Mucosa of stomach (tissue), 1 donor: Measurements from ENCODE around the gene ETV3.

ENCODE experiments used
- H3K27me3 ChIP-seq: one replicate; pipeline ENCODE4 v1.7.0; 2013; ENCODE audit warnings: mild to moderate bottlenecking, low read length; ENCODE audit not compliant: control insufficient read depth, insufficient read depth
- H3K36me3 ChIP-seq: one replicate; pipeline ENCODE4 v1.7.0; 2013; ENCODE audit warnings: low read length; ENCODE audit not compliant: control insufficient read depth, insufficient read depth
- H3K4me1 ChIP-seq: one replicate; pipeline ENCODE4 v1.7.0; 2013; ENCODE audit warnings: mild to moderate bottlenecking, low read length; ENCODE audit not compliant: control insufficient read depth, insufficient read depth
- H3K4me3 ChIP-seq: one replicate; pipeline ENCODE4 v1.7.0; 2013; ENCODE audit warnings: low read length
- H3K9ac ChIP-seq: one replicate; pipeline ENCODE4 v1.7.0; 2013; ENCODE audit warnings: mild to moderate bottlenecking, low read length, moderate library complexity
- H3K9me3 ChIP-seq: one replicate; pipeline ENCODE4 v1.7.0; 2013; ENCODE audit warnings: mild to moderate bottlenecking, low read length, moderate library complexity; ENCODE audit not compliant: control insufficient read depth
- donor health status: Pancreatic carcinoma.

The ETV3 gene

GRCh38 chr1:157095091-157095490 lies 43.1 kb downstream of the ETV3 start:
- Histone ChIP-seq H3K4me3 (no peak overlapping the region), H3K36me3 (no peaks in the 10 kb centered on the region), H3K27me3 (no peaks in the 10 kb centered on the region), H3K9ac (no peak overlapping the region), H3K9me3 (no peaks in the 10 kb centered on the region), H3K4me1 (no peaks in the 10 kb centered on the region)

- H3K36me3 ChIP-seq = no peaks in the 10 kb centered on the region
- H3K27me3 ChIP-seq = no peaks in the 10 kb centered on the region
- no peak overlapping the region for H3K4me3 ChIP-seq
- H3K9me3 ChIP-seq = no peaks in the 10 kb centered on the region
- H3K4me1 ChIP-seq = no peaks in the 10 kb centered on the region
- no peak overlapping the region for H3K9ac ChIP-seq
These were observed 45.4 kb downstream of the ETV3 start for GRCh38 chr1:157092831-157093230.

GRCh38 chr1:157091668-157092273 lies 46.4 kb downstream of the ETV3 start:
- Histone ChIP-seq H3K27me3 (no peaks in the 10 kb centered on the region), H3K36me3 (no peaks in the 10 kb centered on the region), H3K4me1 (no peaks in the 10 kb centered on the region), H3K9me3 (no peaks in the 10 kb centered on the region), H3K9ac (no peak overlapping the region), H3K4me3 (no peak overlapping the region)

GRCh38 chr1:157091186-157091585 lies 47.0 kb downstream of the ETV3 start:
- H3K4me1 ChIP-seq = no peaks in the 10 kb centered on the region
- H3K4me3 ChIP-seq = no peak overlapping the region
- no peaks in the 10 kb centered on the region for H3K27me3 ChIP-seq
- H3K36me3 ChIP-seq = no peaks in the 10 kb centered on the region
- H3K9me3 ChIP-seq = no peaks in the 10 kb centered on the region
- H3K9ac ChIP-seq = no peak overlapping the region

GRCh38 chr1:157090771-157091170 lies 47.4 kb downstream of the ETV3 start:
- Histone ChIP-seq H3K9ac (no peak overlapping the region), H3K36me3 (no peaks in the 10 kb centered on the region), H3K4me1 (no peaks in the 10 kb centered on the region), H3K9me3 (no peaks in the 10 kb centered on the region), H3K4me3 (no peak overlapping the region), H3K27me3 (no peaks in the 10 kb centered on the region)

GRCh38 chr1:157090196-157090647 lies 48.0 kb downstream of the ETV3 start:
- no peaks in the 10 kb centered on the region for H3K9me3 ChIP-seq
- no peaks in the 10 kb centered on the region for H3K36me3 ChIP-seq
- H3K27me3 ChIP-seq = no peaks in the 10 kb centered on the region
- no peak overlapping the region for H3K4me3 ChIP-seq
- no peak overlapping the region for H3K9ac ChIP-seq
- no peaks in the 10 kb centered on the region for H3K4me1 ChIP-seq

GRCh38 chr1:157089789-157090188 lies 48.4 kb downstream of the ETV3 start:
- no peaks in the 10 kb centered on the region for H3K27me3 ChIP-seq
- no peak overlapping the region for H3K9ac ChIP-seq

GRCh38 chr1:157088607-157089006 lies 49.6 kb downstream of the ETV3 start:
- no peaks in the 10 kb centered on the region for H3K4me1 ChIP-seq
- no peaks in the 10 kb centered on the region for H3K9me3 ChIP-seq
- H3K9ac ChIP-seq = no peak overlapping the region
- H3K27me3 ChIP-seq = no peaks in the 10 kb centered on the region
- H3K36me3 ChIP-seq = no peaks in the 10 kb centered on the region
- no peak overlapping the region for H3K4me3 ChIP-seq

More at GRCh38 chr1:157089789-157090188, 48.4 kb downstream of the ETV3 start:
- H3K36me3 ChIP-seq = no peaks in the 10 kb centered on the region
- H3K4me3 ChIP-seq = no peak overlapping the region
- no peaks in the 10 kb centered on the region for H3K4me1 ChIP-seq
- H3K9me3 ChIP-seq = no peaks in the 10 kb centered on the region

GRCh38 chr1:157087030-157087429 lies 51.2 kb downstream of the ETV3 start:
- no peaks in the 10 kb centered on the region for H3K9me3 ChIP-seq
- H3K4me3 ChIP-seq = no peak overlapping the region
- H3K36me3 ChIP-seq = no peaks in the 10 kb centered on the region
- H3K4me1 ChIP-seq = no peaks in the 10 kb centered on the region
- H3K9ac ChIP-seq = no peak overlapping the region
- H3K27me3 ChIP-seq = peaks cover 5% of the 10 kb centered on the region

- Histone ChIP-seq H3K4me3 (no peak overlapping the region), H3K4me1 (no peaks in the 10 kb centered on the region), H3K27me3 (peaks cover 5% of the 10 kb centered on the region), H3K9ac (no peak overlapping the region), H3K9me3 (no peaks in the 10 kb centered on the region), H3K36me3 (no peaks in the 10 kb centered on the region)
These were observed 51.9 kb downstream of the ETV3 start for GRCh38 chr1:157086299-157086698.

GRCh38 chr1:157085421-157085820 lies 52.8 kb downstream of the ETV3 start:
- H3K4me1 ChIP-seq = no peaks in the 10 kb centered on the region
- H3K27me3 ChIP-seq = peaks cover 5% of the 10 kb centered on the region
- no peaks in the 10 kb centered on the region for H3K36me3 ChIP-seq
- no peaks in the 10 kb centered on the region for H3K9me3 ChIP-seq
- no peak overlapping the region for H3K9ac ChIP-seq
- no peak overlapping the region for H3K4me3 ChIP-seq

- peaks cover 5% of the 10 kb centered on the region for H3K27me3 ChIP-seq
- H3K9me3 ChIP-seq = no peaks in the 10 kb centered on the region
- no peaks in the 10 kb centered on the region for H3K36me3 ChIP-seq
- no peak overlapping the region for H3K4me3 ChIP-seq
- no peak overlapping the region for H3K9ac ChIP-seq
- no peaks in the 10 kb centered on the region for H3K4me1 ChIP-seq
These were observed 53.5 kb downstream of the ETV3 start for GRCh38 chr1:157084720-157085119.

- H3K9ac ChIP-seq = no peak overlapping the region
- H3K36me3 ChIP-seq = no peaks in the 10 kb centered on the region
- no peak overlapping the region for H3K4me3 ChIP-seq
- H3K9me3 ChIP-seq = no peaks in the 10 kb centered on the region
- peaks cover 8% of the 10 kb centered on the region for H3K27me3 ChIP-seq
- H3K4me1 ChIP-seq = no peaks in the 10 kb centered on the region
These were observed 56.5 kb downstream of the ETV3 start for GRCh38 chr1:157081707-157082106.
